GM21825 (cell line): ENCODE results near the gene NDUFS5.
"Not testable (repeated sequence)": the region's sequence is repeated elsewhere in the genome, so short reads cannot be mapped to it uniquely, and the experiment has no call there.

Source experiments
- ATAC-seq: cut with Tn5 transposase; IDR thresholded peaks from one replicate; pipeline ENCODE4 v1.9.1; 2021; ENCODE audit warnings: mild to moderate bottlenecking, moderate library complexity; ENCODE audit not compliant: unreplicated experiment

The NDUFS5 gene

GRCh38 chr1:39026051-39026865 is at the start of gene NDUFS5:
Gene NDUFS5 (plus strand): TSS chr1:39026350. CDS start chr1:39028725, 2,375 bp downstream.
- ATAC-seq = peak; percentile 79

- ATAC-seq = not testable (repeated sequence)
Observed at GRCh38 chr1:38977399-38978244, 48.5 kb upstream of the NDUFS5 start.

- ATAC-seq = not testable (repeated sequence)
Observed at GRCh38 chr1:38978245-38978542, 48.0 kb upstream of the NDUFS5 start.

- not testable (repeated sequence) for ATAC-seq
Observed at GRCh38 chr1:38979380-38979779, 46.8 kb upstream of the NDUFS5 start.

GRCh38 chr1:38989979-38990378 is 36.2 kb upstream of the NDUFS5 start:
- ATAC-seq = no peak

- ATAC-seq = no peak
Observed at GRCh38 chr1:38990386-38990737, 35.8 kb upstream of the NDUFS5 start.

GRCh38 chr1:38990738-38991637 is 35.2 kb upstream of the NDUFS5 start, which contains the start of gene AKIRIN1:
Gene AKIRIN1 (plus strand): TSS chr1:38991276. CDS start chr1:38991381, 105 bp downstream.
- ATAC-seq = peak; percentile 89

GRCh38 chr1:38991638-38992411 is 34.3 kb upstream of the NDUFS5 start:
- peak; percentile 9 for ATAC-seq

- no peak for ATAC-seq
Observed at GRCh38 chr1:38992412-38993111, 33.6 kb upstream of the NDUFS5 start.

GRCh38 chr1:38994196-38994595 is 32.0 kb upstream of the NDUFS5 start:
- no peak for ATAC-seq

GRCh38 chr1:38997034-38997900 is 28.9 kb upstream of the NDUFS5 start:
- ATAC-seq = no peak

- no peak for ATAC-seq
Observed at GRCh38 chr1:38997901-38998190, 28.3 kb upstream of the NDUFS5 start.

GRCh38 chr1:39001516-39002421 is 24.4 kb upstream of the NDUFS5 start:
- no peak for ATAC-seq

GRCh38 chr1:39003281-39003680 is 22.9 kb upstream of the NDUFS5 start:
- ATAC-seq = no peak

- ATAC-seq = no peak
Observed at GRCh38 chr1:39003794-39004193, 22.4 kb upstream of the NDUFS5 start.

GRCh38 chr1:39006287-39006686 is 19.9 kb upstream of the NDUFS5 start:
- ATAC-seq = no peak

GRCh38 chr1:39006726-39007645 is 19.2 kb upstream of the NDUFS5 start:
- ATAC-seq = no peak
